Fibroblast of skin of scalp (primary cell): ENCODE results near the gene DEDD.
"Not testable (repeated sequence)": the region's sequence is repeated elsewhere in the genome, so short reads cannot be mapped to it uniquely, and the experiment has no call there.

Experiments
- DNase-seq: peaks from one replicate; pipeline ENCODE4 v3.0.0-alpha.2; 2013

DEDD gene

GRCh38 chr1:161122967-161123366, 9.5 kb downstream of the DEDD start:
- no peak for DNase-seq

GRCh38 chr1:161121834-161122233, 10.6 kb downstream of the DEDD start:
- no peak for DNase-seq

- DNase-seq, result no peak
Measured at GRCh38 chr1:161121042-161121650, 11.3 kb downstream of the DEDD start.

- DNase-seq, result peak; percentile 72
Measured at GRCh38 chr1:161119092-161119903, 13.2 kb downstream of the DEDD start.

- DNase-seq, result peak; percentile 78
Measured at GRCh38 chr1:161117759-161118581, 14.5 kb downstream of the DEDD start, which contains the start of the genes NIT1 and PFDN2. Gene NIT1, plus strand, starts transcription at chr1:161118105. Its CDS starts 72 bp downstream, at chr1:161118177. Gene PFDN2, minus strand, starts transcription at chr1:161118037. Its CDS starts 11 bp downstream, at chr1:161118026.

- DNase-seq, result not testable (repeated sequence)
Measured at GRCh38 chr1:161115961-161116360, 16.5 kb downstream of the DEDD start.

GRCh38 chr1:161115132-161115711, 17.2 kb downstream of the DEDD start:
- DNase-seq, result peak; percentile 51

GRCh38 chr1:161114556-161114955, 17.9 kb downstream of the DEDD start:
- DNase-seq, result no peak

- no peak for DNase-seq
Measured at GRCh38 chr1:161113915-161114314, 18.6 kb downstream of the DEDD start.

- DNase-seq, result no peak
Measured at GRCh38 chr1:161111527-161111926, 20.9 kb downstream of the DEDD start.

- DNase-seq, result no peak
Measured at GRCh38 chr1:161111117-161111516, 21.4 kb downstream of the DEDD start.

GRCh38 chr1:161106431-161106830, 26.0 kb downstream of the DEDD start:
- DNase-seq, result no peak

- no peak for DNase-seq
Measured at GRCh38 chr1:161100556-161100955, 31.9 kb downstream of the DEDD start.

- no peak for DNase-seq
Measured at GRCh38 chr1:161099090-161099802, 33.2 kb downstream of the DEDD start.

- DNase-seq, result peak; percentile 46
Measured at GRCh38 chr1:161098210-161099068, 34.0 kb downstream of the DEDD start, which contains the start of gene KLHDC9. Gene KLHDC9, plus strand, starts transcription at chr1:161098361. Its CDS starts 175 bp downstream, at chr1:161098536.

GRCh38 chr1:161096530-161096929, 35.9 kb downstream of the DEDD start:
- no peak for DNase-seq

- DNase-seq, result no peak
Measured at GRCh38 chr1:161096015-161096414, 36.5 kb downstream of the DEDD start.

- no peak for DNase-seq
Measured at GRCh38 chr1:161095230-161095629, 37.2 kb downstream of the DEDD start.

GRCh38 chr1:161094481-161094880, 38.0 kb downstream of the DEDD start:
- no peak for DNase-seq

GRCh38 chr1:161092621-161093028, 39.8 kb downstream of the DEDD start:
- no peak for DNase-seq
